GM12874 (cell line): ENCODE data around the gene BBS7.

Source experiments
- CTCF ChIP-seq: IDR thresholded peaks from 2 replicates; pipeline ENCODE4 v1.5.1; 2011; ENCODE audit warnings: low read depth, mild to moderate bottlenecking, control low read depth, low read length, moderate library complexity; ENCODE audit not compliant: insufficient read depth

BBS7 gene

DNA sequence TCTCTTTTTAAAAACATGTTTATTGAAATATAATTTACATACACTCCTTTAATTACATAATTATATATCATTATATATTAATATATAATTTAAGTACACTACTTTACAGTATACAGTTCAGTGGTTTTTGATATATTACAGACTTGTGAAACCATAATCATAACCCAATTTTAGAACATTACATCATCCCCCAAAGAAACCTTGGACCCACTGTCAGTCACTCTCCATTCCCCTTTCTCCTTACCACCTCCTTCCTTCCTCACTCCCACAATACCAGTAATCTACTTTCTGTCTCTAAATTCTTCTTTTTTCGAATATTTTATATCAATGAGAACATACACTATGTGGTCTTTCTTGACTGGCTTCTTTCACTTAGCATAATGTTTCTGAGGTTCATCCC, 87.1 kb downstream of the BBS7 start:
- no peak for TF ChIP-seq CTCF

GRCh38 chr4:121778991-121779628, 91.2 kb downstream of the BBS7 start:
- TF ChIP-seq CTCF = no peak

DNA sequence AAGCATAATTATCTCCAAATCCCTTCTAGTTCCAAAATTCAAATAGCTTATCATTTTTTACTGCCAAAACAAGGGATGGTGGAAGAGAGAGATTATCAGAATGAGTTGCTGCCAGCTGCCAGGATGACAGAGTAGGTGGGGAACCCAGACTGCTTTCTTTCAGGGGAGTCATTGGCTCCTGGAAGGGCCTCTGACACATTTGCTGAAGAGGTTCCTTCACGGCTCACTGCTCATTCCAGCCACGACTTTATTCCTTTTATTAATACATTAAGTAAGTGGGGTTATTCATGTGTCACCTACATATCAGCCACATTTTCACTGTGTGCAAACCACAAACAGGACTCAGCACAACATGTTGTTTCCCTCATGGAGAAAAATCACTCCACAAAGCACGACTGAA, 92.6 kb downstream of the BBS7 start:
- no peak for TF ChIP-seq CTCF

DNA sequence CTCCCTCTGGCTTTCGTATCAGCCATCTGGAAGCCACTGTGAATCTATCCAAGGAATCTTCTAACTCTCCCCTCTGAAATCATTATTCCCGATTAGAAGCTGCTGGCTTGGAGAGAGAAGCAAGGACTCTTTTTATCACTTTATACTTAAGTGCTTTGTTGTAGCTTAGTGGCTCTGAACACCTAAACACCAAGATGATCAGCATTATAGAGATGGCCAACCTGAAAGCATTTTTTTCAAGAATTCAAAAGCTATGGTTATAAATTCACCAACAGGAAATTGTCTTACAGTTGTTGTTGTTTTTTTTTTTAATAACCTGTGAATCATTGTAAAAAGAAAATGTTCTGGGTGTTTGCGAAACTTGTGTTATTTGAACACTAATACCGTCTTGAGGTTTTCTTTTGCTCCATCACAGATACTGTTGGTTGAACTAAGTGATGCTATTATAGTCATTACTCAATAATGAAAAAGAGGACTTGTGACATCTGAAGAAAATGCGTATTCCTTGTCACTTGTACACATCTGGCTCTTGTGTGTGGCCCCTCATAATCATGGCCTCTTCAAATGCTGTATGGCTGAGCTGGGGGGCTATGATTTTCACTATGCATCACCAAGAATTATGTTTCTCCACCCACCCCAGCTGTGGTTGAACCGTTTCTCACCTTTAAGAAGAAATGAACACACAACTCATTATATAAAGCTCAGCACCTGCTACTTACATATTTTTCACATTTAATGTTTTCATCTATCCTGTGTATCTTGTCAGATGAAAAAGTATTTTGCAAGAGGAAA, 93.5 kb downstream of the BBS7 start:
- no peak for TF ChIP-seq CTCF
